ENCODE data around the gene MARK2. TPM values are rescaled to one million over a fixed set of nuclear protein-coding genes. Genes with fewer than 3 reads are reported as not detected.
A peak's percentile ranks its signal among the peaks of the same experiment; 100 is the strongest.

MARK2 gene
- total RNA-seq, 4 donors from 2014 or later: 47.0 to 91.0 (median 62.2) TPM

- TF ChIP-seq POLR2A (IDR thresholded peaks at IDR 0.05): no peak
- TF ChIP-seq, protein P1, sequence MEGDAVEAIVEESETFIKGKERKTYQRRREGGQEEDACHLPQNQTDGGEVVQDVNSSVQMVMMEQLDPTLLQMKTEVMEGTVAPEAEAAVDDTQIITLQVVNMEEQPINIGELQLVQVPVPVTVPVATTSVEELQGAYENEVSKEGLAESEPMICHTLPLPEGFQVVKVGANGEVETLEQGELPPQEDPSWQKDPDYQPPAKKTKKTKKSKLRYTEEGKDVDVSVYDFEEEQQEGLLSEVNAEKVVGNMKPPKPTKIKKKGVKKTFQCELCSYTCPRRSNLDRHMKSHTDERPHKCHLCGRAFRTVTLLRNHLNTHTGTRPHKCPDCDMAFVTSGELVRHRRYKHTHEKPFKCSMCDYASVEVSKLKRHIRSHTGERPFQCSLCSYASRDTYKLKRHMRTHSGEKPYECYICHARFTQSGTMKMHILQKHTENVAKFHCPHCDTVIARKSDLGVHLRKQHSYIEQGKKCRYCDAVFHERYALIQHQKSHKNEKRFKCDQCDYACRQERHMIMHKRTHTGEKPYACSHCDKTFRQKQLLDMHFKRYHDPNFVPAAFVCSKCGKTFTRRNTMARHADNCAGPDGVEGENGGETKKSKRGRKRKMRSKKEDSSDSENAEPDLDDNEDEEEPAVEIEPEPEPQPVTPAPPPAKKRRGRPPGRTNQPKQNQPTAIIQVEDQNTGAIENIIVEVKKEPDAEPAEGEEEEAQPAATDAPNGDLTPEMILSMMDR (IDR thresholded peaks at IDR 0.05): no peak
- Histone ChIP-seq H3K27ac (no peak overlapping the region), H3K4me3 (no peak overlapping the region), H3K36me3 (peaks cover 39 to 94% (median 46%) of the 10 kb centered on the region in 3 donors), H3K4me1 (peaks cover 0 to 33% (median 15%) of the 10 kb centered on the region in 3 donors), H3K27me3 (no peaks in the 10 kb centered on the region), H3K9me3 (no peaks in the 10 kb centered on the region)
- intact Hi-C loops (cut with DNase I): loop anchor here (10.0 kb wide), 1 partner anchor 61 kb away; the partner anchor contains the start of gene MARK2
- no peak for DNase-seq
- 66 to 72% methylated on average over 4 of the region's 4 CpGs for WGBS, 2 donors
These were observed 57.2 kb downstream of the MARK2 start for GRCh38 chr11:63896071-63896470.

DNA sequence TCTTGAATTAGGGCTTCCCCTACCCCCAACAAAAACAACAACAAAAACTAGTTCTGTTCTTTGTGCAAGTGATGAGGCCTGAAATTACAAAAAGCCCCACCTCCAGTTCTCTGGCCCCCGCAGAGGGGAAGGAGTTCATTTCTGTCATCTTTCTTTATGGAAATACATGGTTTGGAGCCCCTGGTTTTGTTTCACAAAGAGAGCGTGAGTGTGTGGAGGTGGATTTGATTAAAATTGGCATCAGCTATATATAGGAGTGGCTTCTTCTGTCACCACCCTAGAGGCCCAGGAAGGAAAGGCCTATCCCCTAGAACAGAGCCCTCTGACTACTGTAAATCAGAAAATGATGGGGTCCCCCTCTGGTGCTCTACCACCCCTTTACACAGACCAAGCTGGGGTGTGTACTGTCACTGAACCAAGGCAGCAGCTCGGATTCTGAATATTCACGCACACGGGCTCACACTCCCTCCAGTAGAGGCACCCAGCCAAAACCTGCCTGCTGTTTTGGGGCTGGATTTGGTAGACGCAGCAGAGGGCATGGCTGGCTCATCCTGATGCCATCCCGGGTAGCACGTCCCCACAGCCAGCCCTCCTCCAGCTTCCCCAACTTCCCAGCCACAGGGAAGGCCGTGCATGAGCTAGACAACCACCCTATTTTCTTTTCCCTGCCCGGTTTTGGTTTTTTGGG, 58.7 kb downstream of the MARK2 start:
- 73 to 84% methylated on average over 6 to 9 of the region's 10 CpGs for WGBS, 2 donors
- H3K27ac ChIP-seq: no peak overlapping the region
- peaks cover 41 to 95% (median 54%) of the 10 kb centered on the region in 3 donors for H3K36me3 ChIP-seq
- no peak overlapping the region for H3K4me3 ChIP-seq
- H3K4me1 ChIP-seq: peaks cover 0 to 17% (median 0%) of the 10 kb centered on the region in 3 donors
- TF ChIP-seq, protein P1 (IDR thresholded peaks at IDR 0.05): no peak
- TF ChIP-seq POLR2A (IDR thresholded peaks at IDR 0.05): no peak
- no peaks in the 10 kb centered on the region for H3K9me3 ChIP-seq
- H3K27me3 ChIP-seq: no peaks in the 10 kb centered on the region
- no peak for DNase-seq
- intact Hi-C loops (cut with DNase I): loop anchor here (10.0 kb wide), 1 partner anchor 63 kb away; the partner anchor contains the start of gene MARK2

- Histone ChIP-seq H3K36me3 (peaks cover 72 to 100% (median 78%) of the 10 kb centered on the region in 3 donors), H3K4me1 (peaks cover 0 to 9% (median 0%) of the 10 kb centered on the region in 3 donors), H3K27ac (no peak overlapping the region), H3K27me3 (no peaks in the 10 kb centered on the region), H3K4me3 (no peak overlapping the region), H3K9me3 (no peaks in the 10 kb centered on the region)
- DNase-seq: no peak
- WGBS, 2 donors: 68 to 96% methylated on average over 3 of the region's 3 CpGs
- intact Hi-C loops (cut with DNase I): no loop called here
- TF ChIP-seq, protein P1 (IDR thresholded peaks at IDR 0.05): peak in 2 of 6 experiments; percentile 27 to 38
- TF ChIP-seq POLR2A (IDR thresholded peaks at IDR 0.05): no peak
These were observed 62.8 kb downstream of the MARK2 start for GRCh38 chr11:63901660-63902059.

DNA sequence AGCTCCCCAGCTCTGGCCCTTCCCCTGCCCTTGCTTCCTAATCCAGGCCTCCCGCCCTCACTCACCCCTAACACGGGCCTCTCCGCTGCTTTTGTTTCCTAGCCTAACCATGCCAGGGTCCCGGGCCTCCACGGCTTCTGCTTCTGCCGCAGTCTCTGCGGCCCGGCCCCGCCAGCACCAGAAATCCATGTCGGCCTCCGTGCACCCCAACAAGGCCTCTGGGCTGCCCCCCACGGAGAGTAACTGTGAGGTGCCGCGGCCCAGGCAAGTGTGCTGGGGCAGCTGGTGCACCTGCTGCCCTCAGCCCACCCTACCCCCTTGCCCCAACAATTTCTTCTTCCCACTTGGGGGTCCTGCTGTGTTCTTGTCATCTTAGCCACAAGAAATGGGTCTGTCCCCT, 65.0 kb downstream of the MARK2 start:
- Histone ChIP-seq H3K9me3 (no peaks in the 10 kb centered on the region), H3K36me3 (peaks cover 71 to 100% (median 77%) of the 10 kb centered on the region in 3 donors), H3K4me1 (peaks cover 0 to 14% (median 5%) of the 10 kb centered on the region in 3 donors), H3K4me3 (no peak overlapping the region), H3K27me3 (no peaks in the 10 kb centered on the region), H3K27ac (no peak overlapping the region)
- intact Hi-C loops (cut with DNase I): no loop called here
- WGBS, 2 donors: 88 to 95% methylated on average over 13 to 14 of the region's 14 CpGs
- TF ChIP-seq, protein P1 (IDR thresholded peaks at IDR 0.05): no peak
- no peak for TF ChIP-seq POLR2A (IDR thresholded peaks at IDR 0.05)
- DNase-seq: no peak

DNA sequence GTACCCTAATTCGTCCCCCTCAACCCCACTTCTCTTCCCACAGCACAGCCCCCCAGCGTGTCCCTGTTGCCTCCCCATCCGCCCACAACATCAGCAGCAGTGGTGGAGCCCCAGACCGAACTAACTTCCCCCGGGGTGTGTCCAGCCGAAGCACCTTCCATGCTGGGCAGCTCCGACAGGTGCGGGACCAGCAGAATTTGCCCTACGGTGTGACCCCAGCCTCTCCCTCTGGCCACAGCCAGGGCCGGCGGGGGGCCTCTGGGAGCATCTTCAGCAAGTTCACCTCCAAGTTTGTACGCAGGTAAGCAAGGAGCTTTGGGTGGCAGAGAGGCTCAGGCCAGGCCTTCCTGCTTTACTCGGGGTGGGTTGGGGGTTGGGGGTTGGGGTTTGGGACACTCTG, 65.8 kb downstream of the MARK2 start:
- no peak for DNase-seq
- no peaks in the 10 kb centered on the region for H3K27me3 ChIP-seq
- no peaks in the 10 kb centered on the region for H3K9me3 ChIP-seq
- no peak for TF ChIP-seq POLR2A (IDR thresholded peaks at IDR 0.05)
- TF ChIP-seq, protein P1 (IDR thresholded peaks at IDR 0.05): no peak
- WGBS, 2 donors: 88 to 91% methylated on average over 7 to 10 of the region's 13 CpGs
- intact Hi-C loops (cut with DNase I): no loop called here
- H3K36me3 ChIP-seq: peaks cover 69 to 100% (median 77%) of the 10 kb centered on the region in 3 donors
- no peak overlapping the region for H3K4me3 ChIP-seq
- peaks cover 0 to 23% (median 5%) of the 10 kb centered on the region in 3 donors for H3K4me1 ChIP-seq
- H3K27ac ChIP-seq: no peak overlapping the region

Data from esophagus squamous epithelium (tissue), 5 donors.